KG1 (cell line): ENCODE measurements around the gene MAGEC3.
"Not testable (repeated sequence)": the region's sequence is repeated elsewhere in the genome, so short reads cannot be mapped to it uniquely, and the experiment has no call there.

Experiments used
- DNase-seq: peaks from one replicate; lab custom pipeline; 2025; lab: John Stamatoyannopoulos, UW

The MAGEC3 gene, protein sequence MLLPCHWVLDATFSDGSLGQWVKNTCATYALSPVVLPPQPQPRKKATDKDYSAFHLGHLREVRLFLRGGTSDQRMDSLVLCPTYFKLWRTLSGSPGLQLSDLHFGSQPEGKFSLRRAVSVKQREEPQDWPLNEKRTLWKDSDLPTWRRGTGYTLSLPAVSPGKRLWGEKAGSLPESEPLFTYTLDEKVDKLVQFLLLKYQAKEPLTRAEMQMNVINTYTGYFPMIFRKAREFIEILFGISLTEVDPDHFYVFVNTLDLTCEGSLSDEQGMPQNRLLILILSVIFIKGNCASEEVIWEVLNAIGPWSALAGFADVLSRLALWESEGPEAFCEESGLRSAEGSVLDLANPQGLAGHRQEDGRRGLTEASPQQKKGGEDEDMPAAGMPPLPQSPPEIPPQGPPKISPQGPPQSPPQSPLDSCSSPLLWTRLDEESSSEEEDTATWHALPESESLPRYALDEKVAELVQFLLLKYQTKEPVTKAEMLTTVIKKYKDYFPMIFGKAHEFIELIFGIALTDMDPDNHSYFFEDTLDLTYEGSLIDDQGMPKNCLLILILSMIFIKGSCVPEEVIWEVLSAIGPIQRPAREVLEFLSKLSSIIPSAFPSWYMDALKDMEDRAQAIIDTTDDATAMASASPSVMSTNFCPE

GRCh38 chrX:141838016-141838415 is at the start of gene MAGEC3:
Gene MAGEC3, plus strand, starts transcription at chrX:141838316. Its CDS starts 0 bp downstream, at chrX:141838316.
- no peak for DNase-seq

DNA sequence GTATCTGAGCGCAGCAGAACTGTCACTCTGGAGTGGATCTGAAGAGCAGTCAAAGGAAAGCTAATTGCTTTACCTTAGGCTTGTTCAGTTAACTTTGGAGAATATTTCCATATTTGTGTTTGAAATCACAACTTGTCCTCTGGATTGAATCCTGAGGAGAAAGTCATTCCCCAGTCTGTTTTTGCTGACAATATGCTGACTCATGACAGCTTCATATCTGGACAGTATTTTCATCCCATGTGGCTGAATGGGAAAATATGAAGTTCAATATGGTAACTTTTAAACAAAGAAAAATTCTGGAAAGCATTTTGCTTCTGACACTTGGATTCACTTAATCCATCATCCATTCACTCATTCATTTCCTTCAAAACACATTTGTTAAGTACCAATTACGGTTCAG is 46.3 kb upstream of the MAGEC3 start:
- DNase-seq, result no peak

DNA sequence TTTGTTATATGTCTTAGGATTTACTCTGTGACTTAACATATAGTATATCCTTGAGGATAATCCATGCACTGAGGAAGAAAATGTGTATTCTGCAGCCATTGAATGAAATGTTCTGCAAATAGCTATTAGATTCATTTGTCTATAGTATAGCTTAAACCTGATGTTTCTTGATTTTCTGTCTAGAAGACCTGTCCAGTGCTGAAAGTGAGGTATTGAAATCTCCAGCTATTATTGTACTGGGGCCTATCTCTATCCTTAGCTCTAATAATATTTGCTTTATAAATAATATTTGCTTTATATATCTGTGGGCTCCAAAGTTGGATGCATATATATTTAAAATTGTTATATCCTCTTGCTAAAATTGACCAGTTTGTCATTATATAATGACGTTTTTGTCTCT is 26.7 kb upstream of the MAGEC3 start:
- no peak for DNase-seq

GRCh38 chrX:141814213-141814857 is 23.8 kb upstream of the MAGEC3 start:
- no peak for DNase-seq

DNA sequence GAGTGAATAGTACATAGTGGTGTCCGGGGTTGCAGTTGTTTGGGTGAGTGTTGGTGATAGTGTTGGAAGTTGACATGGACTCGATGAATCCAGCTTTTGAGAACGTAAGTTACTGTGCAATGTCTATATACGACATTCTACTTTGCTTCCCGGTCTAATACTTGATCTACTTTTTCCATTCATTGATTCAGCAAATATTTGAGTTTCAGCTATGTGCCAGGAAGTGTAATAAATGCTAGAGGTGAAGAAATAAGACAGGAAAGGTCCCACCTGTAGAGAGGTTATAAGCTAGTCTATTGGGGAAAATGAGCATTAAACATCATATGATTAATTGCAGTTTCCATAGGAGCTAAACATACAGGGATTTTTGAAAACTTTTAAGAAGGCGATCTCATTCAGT is 22.2 kb upstream of the MAGEC3 start:
- no peak for DNase-seq

DNA sequence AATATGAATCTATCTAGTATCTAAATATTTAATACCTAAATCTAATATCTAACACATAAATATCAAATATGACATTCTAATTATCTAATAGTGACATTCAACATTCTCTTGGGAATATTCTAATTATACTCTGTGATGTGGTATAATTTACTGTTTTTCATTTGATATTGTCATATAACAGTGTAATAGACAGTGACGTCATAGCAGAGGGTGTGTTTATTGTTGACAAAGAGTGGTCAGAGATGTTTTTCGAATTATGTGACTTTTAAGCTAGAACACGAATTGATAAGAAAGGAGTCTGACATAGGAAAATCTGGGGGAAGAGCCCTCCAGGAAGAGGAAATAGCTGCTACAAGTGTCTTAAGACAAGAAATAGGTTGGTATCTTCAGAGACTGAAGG is 5.9 kb upstream of the MAGEC3 start:
- no peak for DNase-seq

DNA sequence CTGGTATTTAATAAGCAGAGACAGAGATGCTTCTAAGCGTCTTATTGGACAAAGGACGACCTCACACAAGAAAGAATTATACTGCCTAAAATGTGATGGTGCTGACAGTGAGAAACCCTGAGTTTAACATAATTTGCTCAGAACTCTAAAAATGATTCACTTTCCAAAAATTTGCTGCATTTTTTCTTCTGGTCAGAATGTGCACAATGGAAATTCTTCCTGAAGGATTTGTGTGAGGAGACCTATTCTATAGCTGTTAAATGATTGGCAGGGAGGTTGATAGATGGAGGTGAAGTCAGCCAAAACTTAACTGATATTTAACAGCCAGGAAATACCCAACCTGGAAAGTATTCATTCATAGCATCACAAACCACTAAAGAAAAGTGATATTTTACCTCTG is 1.7 kb downstream of the MAGEC3 start:
- DNase-seq, result no peak

- DNase-seq, result no peak
Measured at GRCh38 chrX:141857479-141857878, 19.4 kb downstream of the MAGEC3 start.

GRCh38 chrX:141879616-141880015 is 41.5 kb downstream of the MAGEC3 start:
- no peak for DNase-seq

GRCh38 chrX:141888811-141889210 is 50.7 kb downstream of the MAGEC3 start:
- DNase-seq, result not testable (repeated sequence)

DNA sequence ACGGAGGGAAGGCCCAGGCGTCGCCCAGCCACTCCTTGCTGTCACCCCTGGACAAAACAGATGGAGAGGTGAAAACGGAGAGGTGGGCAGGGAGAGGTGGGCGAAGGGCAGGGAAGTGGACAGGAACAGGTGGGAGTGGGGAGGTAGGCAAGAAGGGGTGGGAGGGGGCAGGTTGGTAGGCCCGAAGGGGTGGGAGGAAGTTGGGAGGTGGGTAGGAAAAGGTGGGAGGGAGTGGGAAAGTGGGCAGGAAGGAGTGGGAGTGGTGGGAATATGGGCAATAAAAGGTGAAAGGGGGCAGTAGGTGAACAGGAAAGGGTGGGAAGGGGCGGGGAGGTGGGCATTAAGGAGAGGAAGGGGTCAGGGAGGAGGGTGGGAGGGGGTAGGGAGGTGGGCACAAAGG is 56.6 kb downstream of the MAGEC3 start:
- no peak for DNase-seq

DNA sequence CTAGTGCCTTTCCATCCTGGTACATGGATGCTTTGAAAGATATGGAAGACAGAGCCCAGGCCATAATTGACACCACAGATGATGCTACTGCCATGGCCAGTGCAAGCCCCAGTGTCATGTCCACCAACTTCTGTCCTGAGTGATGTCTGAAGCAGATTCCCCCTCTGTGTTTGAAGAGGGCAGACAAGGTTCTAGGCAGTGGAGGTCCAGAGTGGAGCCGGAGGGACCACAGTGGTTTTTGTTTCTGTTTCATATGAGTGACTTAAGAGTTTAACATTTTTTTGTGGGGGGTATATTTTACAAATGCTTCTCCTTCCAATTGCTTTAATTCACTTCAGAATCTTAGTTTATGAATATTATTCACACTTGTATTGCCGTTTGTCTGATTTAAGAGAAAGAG is 59.6 kb downstream of the MAGEC3 start:
- no peak for DNase-seq

GRCh38 chrX:141902366-141902765 is 64.2 kb downstream of the MAGEC3 start:
- DNase-seq, result no peak

GRCh38 chrX:141903400-141904155 is 65.5 kb downstream of the MAGEC3 start, which contains the start of gene MAGEC1:
Gene MAGEC1, plus strand, starts transcription at chrX:141903894. Its CDS starts 1,179 bp downstream, at chrX:141905073.
- no peak for DNase-seq

GRCh38 chrX:141904262-141904661 is 66.1 kb downstream of the MAGEC3 start:
- no peak for DNase-seq

- DNase-seq, result no peak
Measured at GRCh38 chrX:141917801-141918200, 79.7 kb downstream of the MAGEC3 start.

DNA sequence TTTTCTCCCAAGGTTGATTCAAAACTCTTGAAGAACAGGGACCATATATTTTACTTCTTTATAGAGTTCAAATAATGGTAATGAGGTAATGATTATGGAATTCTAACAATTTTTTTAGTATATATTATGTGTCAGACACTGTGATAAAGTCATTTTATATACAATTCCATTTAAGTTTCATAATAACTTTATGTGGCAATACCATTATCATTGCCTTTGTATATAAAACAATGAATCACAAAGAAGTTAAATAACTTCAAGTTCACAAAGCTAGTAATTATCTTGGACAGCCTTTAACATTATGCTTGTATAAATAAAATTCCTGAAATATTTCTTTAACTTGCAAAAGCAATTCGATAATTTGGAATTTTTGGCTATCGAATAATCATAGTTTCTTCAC is 86.2 kb downstream of the MAGEC3 start:
- DNase-seq, result no peak

DNA sequence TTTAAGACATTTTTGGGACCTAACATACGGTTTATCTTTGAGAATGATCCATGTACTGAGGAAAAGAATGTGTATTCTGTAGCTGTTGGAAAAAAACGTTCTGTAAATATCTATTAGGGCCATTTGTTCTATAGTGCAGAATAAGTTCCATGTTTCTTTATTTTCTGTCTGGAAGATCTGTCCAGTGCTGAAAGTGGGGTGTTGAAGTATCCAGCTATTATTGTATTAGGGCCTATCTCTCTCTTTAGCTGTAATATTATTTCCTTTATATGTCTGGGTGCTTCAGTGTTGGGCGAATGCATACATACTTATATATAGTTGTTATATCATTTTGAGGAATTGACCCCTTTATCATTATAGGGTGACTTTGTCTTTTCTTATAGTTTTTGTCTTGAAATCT is 90.3 kb downstream of the MAGEC3 start:
- no peak for DNase-seq

DNA sequence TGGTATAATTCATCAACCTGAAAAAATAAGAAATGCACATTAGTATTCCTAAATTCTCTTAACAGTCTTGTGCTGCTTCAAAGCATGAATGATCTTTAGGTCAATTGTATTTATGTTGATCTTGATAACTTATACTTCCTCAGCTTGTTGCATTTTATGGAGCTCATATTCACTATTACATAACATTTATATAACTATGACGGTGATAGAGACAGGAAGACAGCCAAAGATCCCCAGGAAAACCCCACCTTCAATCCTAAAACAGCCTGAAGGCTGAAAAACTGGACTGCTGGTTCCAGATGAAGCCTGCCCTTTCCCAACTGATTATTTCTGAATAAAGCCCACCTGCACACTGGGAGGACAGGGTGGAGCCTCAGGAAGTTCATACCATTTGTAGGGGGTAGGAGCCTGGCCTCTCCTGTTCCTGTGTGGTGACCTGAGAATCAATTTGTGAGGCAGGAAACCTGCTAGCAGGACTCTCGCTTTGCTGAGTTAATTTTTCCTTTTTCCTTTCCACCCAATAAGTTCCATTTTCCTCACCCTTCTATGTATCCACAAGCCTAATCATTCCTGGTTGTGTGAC is 96.0 kb downstream of the MAGEC3 start:
- no peak for DNase-seq

DNA sequence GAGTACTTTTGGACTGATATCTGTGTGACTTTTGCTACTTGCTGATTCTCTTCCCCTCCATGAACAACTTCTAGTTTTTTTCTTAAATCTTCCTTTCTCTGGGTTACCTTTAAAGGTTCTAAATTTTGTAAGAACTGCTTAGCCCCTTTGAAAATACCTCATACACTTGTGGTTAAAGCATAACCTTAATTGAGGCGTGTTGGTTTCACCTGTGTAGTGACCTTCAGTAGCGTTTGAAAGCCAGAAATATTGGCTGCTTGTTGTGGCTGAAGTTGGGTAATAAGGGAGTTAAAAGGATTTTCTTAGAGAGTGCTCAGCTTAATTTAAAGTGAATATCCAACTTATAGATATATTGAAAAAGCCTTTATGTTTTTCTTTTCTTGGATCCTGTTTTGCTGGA is 97.5 kb downstream of the MAGEC3 start:
- DNase-seq, result no peak

GRCh38 chrX:141936080-141936479 is 98.0 kb downstream of the MAGEC3 start:
- DNase-seq, result no peak

GRCh38 chrX:141941234-141941633 is 103.1 kb downstream of the MAGEC3 start:
- DNase-seq, result no peak
